PC-3 (cell line): ENCODE data around the gene CIAO2B.

ENCODE experiments used
- CTCF ChIP-seq: fragments of 300-600 bp; sonication (generic); conservative IDR thresholded peaks from 2 replicates; pipeline ENCODE4 v1.5.1; 2017; ENCODE audit warnings: antibody characterized with exemption, low read depth, mild to moderate bottlenecking, low read length
- EZH2 ChIP-seq: fragments of 300-600 bp; sonication (generic); IDR thresholded peaks from one replicate; pipeline ENCODE4 v1.6.1; 2017; ENCODE audit warnings: antibody characterized with exemption, mild to moderate bottlenecking, low read length; ENCODE audit not compliant: unreplicated experiment

- TF ChIP-seq CTCF (no peak), EZH2 (no peak)
Observed at GRCh38 chr16:66936889-66937554, 2.8 kb upstream of the CIAO2B start.
